Chondrocyte (in vitro differentiated cells): ENCODE measurements around the gene CRABP1. TPM values are rescaled to one million over a fixed set of nuclear protein-coding genes. Genes with fewer than 3 reads are reported as not detected.

ENCODE experiments used
- DNase-seq: peaks from one replicate; pipeline ENCODE4 v3.0.0; 2021; ENCODE audit warnings: mixed read lengths, low spot score
- H3K27ac Mint-ChIP-seq: one replicate; pipeline ENCODE4 v1.8.0; 2021; ENCODE audit warnings: mild to moderate bottlenecking, moderate library complexity, mixed read lengths; ENCODE audit not compliant: unreplicated experiment
- H3K27me3 Mint-ChIP-seq: 2 replicates; pipeline ENCODE4 v1.8.0; 2021; ENCODE audit warnings: low read depth, mixed read lengths
- H3K36me3 Mint-ChIP-seq: 2 replicates; pipeline ENCODE4 v1.8.0; 2021; ENCODE audit warnings: low read depth, mixed read lengths
- H3K4me1 Mint-ChIP-seq: 2 replicates; pipeline ENCODE4 v1.8.0; 2021; ENCODE audit warnings: low read depth, mild to moderate bottlenecking, mixed read lengths
- H3K4me3 Mint-ChIP-seq: one replicate; pipeline ENCODE4 v1.8.0; 2021; ENCODE audit warnings: mild to moderate bottlenecking, moderate library complexity, mixed read lengths; ENCODE audit not compliant: unreplicated experiment
- H3K9me3 Mint-ChIP-seq: 2 replicates; pipeline ENCODE4 v1.8.0; 2021; ENCODE audit warnings: low read depth, mixed read lengths
- CTCF ChIP-seq: fragments of 200-600 bp; sonication (generic); IDR thresholded peaks from 2 replicates; pipeline ENCODE4 v1.5.0; 2021; ENCODE audit warnings: antibody characterized with exemption, mild to moderate bottlenecking, moderate library complexity
- total RNA-seq: library from RNA; stranded (reverse); gene quantifications from 3 replicates; pipeline ENCODE4 v1.2.1, GENCODE V29; 2021

The CRABP1 gene
- total RNA-seq, 1 donor from 2014 or later, result not detected

GRCh38 chr15:78361771-78362506, 21.8 kb downstream of the CRABP1 start:
- H3K9me3 Mint-ChIP-seq, result no peaks in the 10 kb centered on the region
- no peaks in the 10 kb centered on the region for H3K36me3 Mint-ChIP-seq
- H3K27me3 Mint-ChIP-seq, result peaks cover 2% of the 10 kb centered on the region
- no peak overlapping the region for H3K4me3 Mint-ChIP-seq
- H3K4me1 Mint-ChIP-seq, result peaks cover 16% of the 10 kb centered on the region
- no peak overlapping the region for H3K27ac Mint-ChIP-seq
- no peak for TF ChIP-seq CTCF
- peak; percentile 75 for DNase-seq

- no peak for TF ChIP-seq CTCF
- Mint-ChIP-seq H3K4me1 (peaks cover 16% of the 10 kb centered on the region), H3K27ac (no peak overlapping the region), H3K36me3 (no peaks in the 10 kb centered on the region), H3K4me3 (no peak overlapping the region), H3K9me3 (no peaks in the 10 kb centered on the region), H3K27me3 (peaks cover 2% of the 10 kb centered on the region)
- peak; percentile 47 for DNase-seq
Observed at GRCh38 chr15:78362716-78363380, 22.7 kb downstream of the CRABP1 start.

GRCh38 chr15:78363381-78363734, 23.2 kb downstream of the CRABP1 start:
- peaks cover 19% of the 10 kb centered on the region for H3K4me1 Mint-ChIP-seq
- no peaks in the 10 kb centered on the region for H3K9me3 Mint-ChIP-seq
- H3K27me3 Mint-ChIP-seq, result no peaks in the 10 kb centered on the region
- no peak overlapping the region for H3K4me3 Mint-ChIP-seq
- DNase-seq, result no peak
- H3K27ac Mint-ChIP-seq, result no peak overlapping the region
- no peaks in the 10 kb centered on the region for H3K36me3 Mint-ChIP-seq
- no peak for TF ChIP-seq CTCF

GRCh38 chr15:78364233-78364632, 24.1 kb downstream of the CRABP1 start:
- Mint-ChIP-seq H3K4me1 (peaks cover 21% of the 10 kb centered on the region), H3K36me3 (no peaks in the 10 kb centered on the region), H3K9me3 (no peaks in the 10 kb centered on the region), H3K27ac (no peak overlapping the region), H3K4me3 (no peak overlapping the region), H3K27me3 (peaks cover 3% of the 10 kb centered on the region)
- no peak for TF ChIP-seq CTCF
- DNase-seq, result peak; percentile 43

GRCh38 chr15:78365917-78366316, 25.8 kb downstream of the CRABP1 start:
- Mint-ChIP-seq H3K4me3 (no peak overlapping the region), H3K27me3 (peaks cover 5% of the 10 kb centered on the region), H3K4me1 (peaks cover 21% of the 10 kb centered on the region), H3K27ac (no peak overlapping the region), H3K36me3 (no peaks in the 10 kb centered on the region), H3K9me3 (no peaks in the 10 kb centered on the region)
- TF ChIP-seq CTCF, result no peak
- DNase-seq, result peak; percentile 63
